ENCODE measurements around the gene SIK3. TPM values are rescaled to one million over a fixed set of nuclear protein-coding genes. Genes with fewer than 3 reads are reported as not detected.
A peak's percentile ranks its signal among the peaks of the same experiment; 100 is the strongest.

SIK3 gene
- total RNA-seq, 1 experiment from 2014 or later: 34.4 TPM

- no peaks in the 10 kb centered on the region for H3K27me3 Mint-ChIP-seq (ENCODE audit: low read depth)
- no peak overlapping the region for H3K4me3 Mint-ChIP-seq
- no peak for DNase-seq (ENCODE audit: low spot score)
- ChIA-PET POLR2A (no interaction called here), CTCF (interaction anchor here (0.6 to 1.4 kb wide), 3 partner anchors 23 to 417 kb away, joined by 3 to 4 read pairs (median 3); no protein-coding TSS in a partner anchor)
- H3K36me3 Mint-ChIP-seq: no peaks in the 10 kb centered on the region
- H3K27ac Mint-ChIP-seq: peak overlapping the region; percentile 48
- H3K9me3 Mint-ChIP-seq: no peaks in the 10 kb centered on the region
- TF ChIP-seq MLX (CRISPR knock-in tag; IDR thresholded peaks at IDR 0.05): no peak
- no peak for TF ChIP-seq EMX1 (CRISPR knock-in tag; IDR thresholded peaks at IDR 0.05)
- no peak for TF ChIP-seq JAZF1 (CRISPR knock-in tag; IDR thresholded peaks at IDR 0.05)
- no peak for TF ChIP-seq ZNF416 (CRISPR knock-in tag; IDR thresholded peaks at IDR 0.05)
- no peak for TF ChIP-seq MYBL2 (CRISPR knock-in tag; IDR thresholded peaks at IDR 0.05)
- TF ChIP-seq, protein P1, sequence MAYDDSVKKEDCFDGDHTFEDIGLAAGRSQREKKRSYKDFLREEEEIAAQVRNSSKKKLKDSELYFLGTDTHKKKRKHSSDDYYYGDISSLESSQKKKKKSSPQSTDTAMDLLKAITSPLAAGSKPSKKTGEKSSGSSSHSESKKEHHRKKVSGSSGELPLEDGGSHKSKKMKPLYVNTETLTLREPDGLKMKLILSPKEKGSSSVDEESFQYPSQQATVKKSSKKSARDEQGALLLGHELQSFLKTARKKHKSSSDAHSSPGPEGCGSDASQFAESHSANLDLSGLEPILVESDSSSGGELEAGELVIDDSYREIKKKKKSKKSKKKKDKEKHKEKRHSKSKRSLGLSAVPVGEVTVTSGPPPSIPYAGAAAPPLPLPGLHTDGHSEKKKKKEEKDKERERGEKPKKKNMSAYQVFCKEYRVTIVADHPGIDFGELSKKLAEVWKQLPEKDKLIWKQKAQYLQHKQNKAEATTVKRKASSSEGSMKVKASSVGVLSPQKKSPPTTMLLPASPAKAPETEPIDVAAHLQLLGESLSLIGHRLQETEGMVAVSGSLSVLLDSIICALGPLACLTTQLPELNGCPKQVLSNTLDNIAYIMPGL (CRISPR knock-in tag; IDR thresholded peaks at IDR 0.05): no peak
- no peak for TF ChIP-seq AR (CRISPR knock-in tag; IDR thresholded peaks at IDR 0.05)
- TF ChIP-seq ZNF396 (CRISPR knock-in tag; IDR thresholded peaks at IDR 0.05; ENCODE audit: borderline replicate concordance): no peak
- TF ChIP-seq STAT6 (CRISPR knock-in tag; conservative IDR thresholded peaks at IDR 0.05; ENCODE audit: low read depth): no peak
- TF ChIP-seq, protein P2, sequence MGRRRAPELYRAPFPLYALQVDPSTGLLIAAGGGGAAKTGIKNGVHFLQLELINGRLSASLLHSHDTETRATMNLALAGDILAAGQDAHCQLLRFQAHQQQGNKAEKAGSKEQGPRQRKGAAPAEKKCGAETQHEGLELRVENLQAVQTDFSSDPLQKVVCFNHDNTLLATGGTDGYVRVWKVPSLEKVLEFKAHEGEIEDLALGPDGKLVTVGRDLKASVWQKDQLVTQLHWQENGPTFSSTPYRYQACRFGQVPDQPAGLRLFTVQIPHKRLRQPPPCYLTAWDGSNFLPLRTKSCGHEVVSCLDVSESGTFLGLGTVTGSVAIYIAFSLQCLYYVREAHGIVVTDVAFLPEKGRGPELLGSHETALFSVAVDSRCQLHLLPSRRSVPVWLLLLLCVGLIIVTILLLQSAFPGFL (CRISPR knock-in tag; IDR thresholded peaks at IDR 0.05; ENCODE audit: borderline replicate concordance): no peak
- TF ChIP-seq FOXJ3 (CRISPR knock-in tag; IDR thresholded peaks at IDR 0.05; ENCODE audit: borderline replicate concordance): no peak
- no peak for TF ChIP-seq ZNF121 (CRISPR knock-in tag; IDR thresholded peaks at IDR 0.05)
- TF ChIP-seq SMAD4 (CRISPR knock-in tag; IDR thresholded peaks at IDR 0.05): no peak
- ATAC-seq: no peak
- H3K4me1 Mint-ChIP-seq: peaks cover 42% of the 10 kb centered on the region
Measured at GRCh38 chr11:116994195-116994594, 104.0 kb downstream of the SIK3 start.

GRCh38 chr11:116993599-116993998 is 104.6 kb downstream of the SIK3 start:
- ChIA-PET CTCF (interaction anchor here (0.6 to 1.4 kb wide), 3 partner anchors 23 to 416 kb away, joined by 3 to 4 read pairs (median 3); no protein-coding TSS in a partner anchor), POLR2A (no interaction called here)
- Mint-ChIP-seq H3K4me3 (no peak overlapping the region), H3K36me3 (no peaks in the 10 kb centered on the region), H3K27me3 (ENCODE audit: low read depth) (no peaks in the 10 kb centered on the region), H3K9me3 (no peaks in the 10 kb centered on the region), H3K4me1 (peaks cover 47% of the 10 kb centered on the region), H3K27ac (peak overlapping the region; percentile 67)
- peak; percentile 51 for ATAC-seq
- DNase-seq (ENCODE audit: low spot score): no peak
- no peak for TF ChIP-seq ETV6 (CRISPR knock-in tag; IDR thresholded peaks at IDR 0.05)
- TF ChIP-seq IRF2 (CRISPR knock-in tag; IDR thresholded peaks at IDR 0.05; ENCODE audit: borderline replicate concordance, low read depth): no peak
- no peak for TF ChIP-seq CDX4 (CRISPR knock-in tag; IDR thresholded peaks at IDR 0.05; ENCODE audit: borderline replicate concordance)
- TF ChIP-seq, protein P3, sequence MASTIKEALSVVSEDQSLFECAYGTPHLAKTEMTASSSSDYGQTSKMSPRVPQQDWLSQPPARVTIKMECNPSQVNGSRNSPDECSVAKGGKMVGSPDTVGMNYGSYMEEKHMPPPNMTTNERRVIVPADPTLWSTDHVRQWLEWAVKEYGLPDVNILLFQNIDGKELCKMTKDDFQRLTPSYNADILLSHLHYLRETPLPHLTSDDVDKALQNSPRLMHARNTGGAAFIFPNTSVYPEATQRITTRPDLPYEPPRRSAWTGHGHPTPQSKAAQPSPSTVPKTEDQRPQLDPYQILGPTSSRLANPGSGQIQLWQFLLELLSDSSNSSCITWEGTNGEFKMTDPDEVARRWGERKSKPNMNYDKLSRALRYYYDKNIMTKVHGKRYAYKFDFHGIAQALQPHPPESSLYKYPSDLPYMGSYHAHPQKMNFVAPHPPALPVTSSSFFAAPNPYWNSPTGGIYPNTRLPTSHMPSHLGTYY (CRISPR knock-in tag; IDR thresholded peaks at IDR 0.05): no peak
- TF ChIP-seq OVOL2 (CRISPR knock-in tag; IDR thresholded peaks at IDR 0.05; ENCODE audit: borderline replicate concordance): no peak
- TF ChIP-seq ATF6 (CRISPR knock-in tag; IDR thresholded peaks at IDR 0.05): no peak
- TF ChIP-seq TCF7 (CRISPR knock-in tag; IDR thresholded peaks at IDR 0.05; ENCODE audit: low read depth): no peak
- TF ChIP-seq ZNF121 (CRISPR knock-in tag; IDR thresholded peaks at IDR 0.05): no peak
- no peak for TF ChIP-seq ELF4 (CRISPR knock-in tag; IDR thresholded peaks at IDR 0.05; ENCODE audit: low read depth)
- no peak for TF ChIP-seq ZBTB21 (CRISPR knock-in tag; IDR thresholded peaks at IDR 0.05; ENCODE audit: borderline replicate concordance)
- TF ChIP-seq SOX15 (CRISPR knock-in tag; IDR thresholded peaks at IDR 0.05): no peak

Data from WTC11 (cell line).